Measurements from ENCODE around the gene ENGASE.

Gene ENGASE

DNA sequence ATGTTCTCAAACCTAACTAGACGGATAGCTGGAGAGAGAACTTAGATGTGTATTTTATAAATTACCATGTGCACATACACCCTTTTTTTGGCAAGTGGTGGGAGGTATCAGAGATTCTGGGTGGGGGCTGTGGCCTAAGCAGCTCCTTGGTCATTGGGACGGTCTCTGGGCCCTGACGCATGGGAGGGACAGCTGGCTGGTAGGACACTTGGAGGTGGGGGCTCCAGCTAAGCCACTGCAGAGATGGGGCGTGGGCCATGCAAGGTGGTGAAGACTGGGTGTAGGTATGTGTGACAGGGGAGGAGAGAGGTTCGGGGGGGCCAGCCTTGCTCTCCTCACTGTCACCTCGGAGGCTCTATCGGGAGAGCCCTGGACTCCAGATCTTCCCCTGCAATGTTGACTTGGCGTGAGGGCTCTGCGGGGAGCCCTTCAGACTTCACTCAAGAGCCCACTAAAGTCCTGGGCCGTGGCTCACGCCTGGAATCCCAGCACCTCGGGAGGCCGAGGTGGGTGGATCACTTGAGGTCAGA, 33.5 kb upstream of the ENGASE start:
- Histone ChIP-seq H3K9me3 (ENCODE audit: control insufficient read depth, insufficient read depth, low read depth, low read length) (peaks cover 4% of the 10 kb centered on the region; the same call in 1 of the 2 replicates), H3K9ac (ENCODE audit: low read length) (no peak overlapping the region), H3K27ac (ENCODE audit: low read depth, low read length) (no peak overlapping the region), H3K27me3 (ENCODE audit: control insufficient read depth, insufficient read depth, low read length) (peaks cover 20% of the 10 kb centered on the region; the same call in 1 of the 2 replicates), H3K4me3 (ENCODE audit: low read depth, low read length) (no peak overlapping the region), H3K36me3 (ENCODE audit: control insufficient read depth, insufficient read depth, low read length) (no peaks in the 10 kb centered on the region), H3K4me1 (ENCODE audit: control insufficient read depth, insufficient read depth, low read length) (no peaks in the 10 kb centered on the region)

DNA sequence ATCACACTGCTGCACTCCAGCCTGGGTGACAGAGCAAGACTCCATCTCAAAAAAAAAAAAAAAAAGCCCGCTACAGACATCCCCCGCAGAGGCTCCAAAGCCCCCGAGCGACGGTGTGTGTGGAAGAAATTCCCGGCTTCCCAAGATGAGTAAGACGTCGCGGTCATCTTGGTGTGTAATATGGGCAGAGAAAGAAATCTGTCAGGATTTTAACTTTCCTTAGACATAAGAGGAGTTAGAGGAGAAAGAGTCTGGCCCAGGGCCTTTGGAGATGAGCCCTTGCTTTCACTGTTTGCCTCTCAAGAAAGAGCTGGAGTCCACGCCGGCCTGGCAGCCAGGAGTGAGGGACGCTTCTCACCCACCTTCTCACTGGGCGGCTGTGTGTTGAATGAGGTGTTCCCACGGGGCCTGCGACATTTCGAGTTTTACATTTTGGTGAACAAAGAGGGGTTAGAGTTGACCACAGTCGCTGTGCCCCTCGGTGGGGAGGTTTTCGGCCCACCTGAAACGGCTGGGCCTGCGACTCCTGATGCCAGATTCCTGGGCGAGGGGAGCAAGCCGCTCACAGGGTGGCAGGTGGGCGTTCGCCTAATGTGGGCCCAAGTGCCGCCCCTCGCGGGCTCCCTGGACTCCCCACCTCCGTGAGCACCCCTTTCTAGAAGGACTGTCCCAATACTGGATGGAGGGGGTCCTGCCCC, 32.8 kb upstream of the ENGASE start:
- Histone ChIP-seq H3K4me1 (ENCODE audit: control insufficient read depth, insufficient read depth, low read length) (no peaks in the 10 kb centered on the region), H3K9ac (ENCODE audit: low read length) (no peak overlapping the region), H3K4me3 (ENCODE audit: low read depth, low read length) (no peak overlapping the region), H3K27me3 (ENCODE audit: control insufficient read depth, insufficient read depth, low read length) (peaks cover 20% of the 10 kb centered on the region; the same call in 1 of the 2 replicates), H3K9me3 (ENCODE audit: control insufficient read depth, insufficient read depth, low read depth, low read length) (peaks cover 4% of the 10 kb centered on the region; the same call in 1 of the 2 replicates), H3K27ac (ENCODE audit: low read depth, low read length) (no peak overlapping the region), H3K36me3 (ENCODE audit: control insufficient read depth, insufficient read depth, low read length) (no peaks in the 10 kb centered on the region)

DNA sequence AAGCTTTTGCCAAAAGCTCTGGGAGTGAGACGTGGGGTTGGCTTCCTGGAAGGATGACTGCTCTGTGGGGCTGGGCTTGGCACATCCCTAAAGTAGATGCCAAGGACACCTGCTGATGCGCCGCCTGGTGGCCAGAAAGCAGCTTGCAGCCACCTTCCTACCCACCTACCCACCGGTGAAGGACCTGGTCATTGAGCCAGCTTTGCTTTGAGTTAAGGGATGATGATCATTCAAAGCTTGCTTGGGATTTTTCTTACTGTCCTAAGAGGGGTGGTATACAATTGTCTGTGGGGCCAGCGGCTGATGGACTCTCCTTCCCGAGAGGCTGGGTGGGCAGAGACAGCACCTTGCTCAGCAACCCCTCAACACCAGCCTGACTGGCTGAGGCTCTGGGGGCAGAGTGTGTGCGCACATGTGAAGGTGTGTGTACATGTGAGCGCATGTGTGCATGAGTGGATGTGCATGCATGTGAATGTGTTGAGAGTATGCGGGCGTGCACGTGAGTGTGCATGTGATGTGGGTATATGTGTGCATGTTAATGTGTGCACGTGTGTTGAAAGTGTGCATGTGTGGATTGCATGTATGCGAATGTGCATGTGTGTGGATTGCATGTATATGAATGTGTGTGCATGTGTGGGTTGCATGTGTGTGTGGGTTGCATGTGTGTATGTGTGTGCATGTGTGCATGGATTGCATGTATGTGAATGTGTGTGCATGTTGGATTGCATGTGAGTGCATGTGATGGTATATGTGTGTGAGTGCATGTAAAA, 32.0 kb upstream of the ENGASE start:
- Histone ChIP-seq H3K27ac (ENCODE audit: low read depth, low read length) (no peak overlapping the region), H3K36me3 (ENCODE audit: control insufficient read depth, insufficient read depth, low read length) (no peaks in the 10 kb centered on the region), H3K9ac (ENCODE audit: low read length) (no peak overlapping the region), H3K27me3 (ENCODE audit: control insufficient read depth, insufficient read depth, low read length) (peaks cover 20% of the 10 kb centered on the region; the same call in 1 of the 2 replicates), H3K4me1 (ENCODE audit: control insufficient read depth, insufficient read depth, low read length) (no peaks in the 10 kb centered on the region), H3K4me3 (ENCODE audit: low read depth, low read length) (no peak overlapping the region), H3K9me3 (ENCODE audit: control insufficient read depth, insufficient read depth, low read depth, low read length) (peaks cover 4% of the 10 kb centered on the region; the same call in 1 of the 2 replicates)

DNA sequence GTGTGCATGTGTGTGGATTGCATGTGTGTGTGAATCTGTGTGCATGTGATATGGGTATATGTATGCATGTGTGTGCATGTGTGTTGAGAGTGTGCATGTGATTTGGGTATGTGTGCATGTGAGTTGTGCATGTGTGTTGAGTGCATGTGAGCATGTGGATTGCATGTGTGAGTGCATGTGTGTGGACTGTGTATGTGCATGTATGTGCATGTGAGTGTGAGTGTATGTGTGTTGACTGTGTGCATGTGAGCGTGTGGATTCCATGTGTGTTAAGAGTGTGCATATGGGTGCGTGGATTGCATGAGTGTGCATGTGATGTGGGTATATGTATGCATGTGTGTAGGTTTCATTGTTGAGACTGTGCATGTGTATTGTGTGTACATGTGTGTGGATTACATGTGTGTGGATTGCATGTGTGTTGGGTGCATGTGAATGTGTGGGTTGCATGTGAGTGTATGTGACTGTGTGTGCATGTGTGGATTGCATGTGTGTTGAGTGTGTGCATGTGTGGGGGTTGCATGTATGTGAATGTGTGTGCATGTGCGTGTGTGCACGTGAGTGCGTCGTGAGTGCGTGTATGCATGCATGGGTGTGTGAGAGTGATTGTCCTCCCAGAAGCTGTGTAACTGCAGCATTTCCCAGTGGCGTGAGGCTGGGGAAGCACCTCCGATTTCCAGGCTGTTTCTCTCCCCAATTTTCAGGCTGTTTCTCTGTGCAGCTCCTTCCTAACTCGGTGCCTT, 31.3 kb upstream of the ENGASE start:
- Histone ChIP-seq H3K9me3 (ENCODE audit: control insufficient read depth, insufficient read depth, low read depth, low read length) (peaks cover 4% of the 10 kb centered on the region; the same call in 1 of the 2 replicates), H3K27me3 (ENCODE audit: control insufficient read depth, insufficient read depth, low read length) (peaks cover 22% of the 10 kb centered on the region; the same call in 1 of the 2 replicates), H3K9ac (ENCODE audit: low read length) (no peak overlapping the region), H3K4me3 (ENCODE audit: low read depth, low read length) (no peak overlapping the region), H3K27ac (ENCODE audit: low read depth, low read length) (no peak overlapping the region), H3K4me1 (ENCODE audit: control insufficient read depth, insufficient read depth, low read length) (no peaks in the 10 kb centered on the region), H3K36me3 (ENCODE audit: control insufficient read depth, insufficient read depth, low read length) (no peaks in the 10 kb centered on the region)

DNA sequence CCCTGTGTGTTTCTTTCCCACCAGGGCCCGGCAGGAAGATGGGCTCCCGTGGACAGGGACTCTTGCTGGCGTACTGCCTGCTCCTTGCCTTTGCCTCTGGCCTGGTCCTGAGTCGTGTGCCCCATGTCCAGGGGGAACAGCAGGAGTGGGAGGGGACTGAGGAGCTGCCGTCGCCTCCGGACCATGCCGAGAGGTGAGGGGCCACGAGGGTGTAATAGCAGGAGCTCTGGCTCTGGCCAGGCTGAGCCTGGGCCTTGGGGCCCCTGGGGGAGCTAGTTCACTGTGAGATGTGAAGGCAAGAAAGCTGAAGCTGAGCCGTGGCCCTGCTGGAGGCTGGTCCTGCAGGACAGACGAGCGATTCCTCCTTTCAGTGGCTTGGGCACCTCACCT, 30.7 kb upstream of the ENGASE start:
- Histone ChIP-seq H3K9me3 (ENCODE audit: control insufficient read depth, insufficient read depth, low read depth, low read length) (peaks cover 4% of the 10 kb centered on the region; the same call in 1 of the 2 replicates), H3K9ac (ENCODE audit: low read length) (no peak overlapping the region), H3K4me3 (ENCODE audit: low read depth, low read length) (no peak overlapping the region), H3K27ac (ENCODE audit: low read depth, low read length) (no peak overlapping the region), H3K36me3 (ENCODE audit: control insufficient read depth, insufficient read depth, low read length) (no peaks in the 10 kb centered on the region), H3K27me3 (ENCODE audit: control insufficient read depth, insufficient read depth, low read length) (peaks cover 22% of the 10 kb centered on the region; the same call in 1 of the 2 replicates), H3K4me1 (ENCODE audit: control insufficient read depth, insufficient read depth, low read length) (no peaks in the 10 kb centered on the region)

DNA sequence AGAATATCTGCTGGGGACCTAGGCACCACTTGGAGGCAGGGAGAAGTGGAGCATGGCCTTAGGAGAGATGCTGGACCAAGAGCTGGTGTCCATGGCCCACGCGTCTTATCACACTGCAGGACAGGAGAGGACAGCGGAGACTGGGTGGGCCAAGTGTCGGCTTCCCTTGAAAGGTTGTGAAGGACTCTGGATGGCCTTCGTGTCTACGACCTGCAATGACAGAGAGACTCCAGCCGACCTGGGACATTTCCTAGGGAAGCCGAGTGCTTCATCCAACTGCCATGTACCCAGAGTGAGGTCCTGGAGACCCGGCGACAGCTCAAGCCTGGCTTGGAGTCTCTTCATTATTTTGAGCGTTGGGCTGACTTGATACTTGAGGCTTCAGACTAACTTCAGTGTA, 30.2 kb upstream of the ENGASE start:
- Histone ChIP-seq H3K4me3 (ENCODE audit: low read depth, low read length) (no peak overlapping the region), H3K4me1 (ENCODE audit: control insufficient read depth, insufficient read depth, low read length) (no peaks in the 10 kb centered on the region), H3K27ac (ENCODE audit: low read depth, low read length) (no peak overlapping the region), H3K36me3 (ENCODE audit: control insufficient read depth, insufficient read depth, low read length) (no peaks in the 10 kb centered on the region), H3K9ac (ENCODE audit: low read length) (no peak overlapping the region), H3K27me3 (ENCODE audit: control insufficient read depth, insufficient read depth, low read length) (peaks cover 22% of the 10 kb centered on the region; the same call in 1 of the 2 replicates), H3K9me3 (ENCODE audit: control insufficient read depth, insufficient read depth, low read depth, low read length) (peaks cover 4% of the 10 kb centered on the region; the same call in 1 of the 2 replicates)

DNA sequence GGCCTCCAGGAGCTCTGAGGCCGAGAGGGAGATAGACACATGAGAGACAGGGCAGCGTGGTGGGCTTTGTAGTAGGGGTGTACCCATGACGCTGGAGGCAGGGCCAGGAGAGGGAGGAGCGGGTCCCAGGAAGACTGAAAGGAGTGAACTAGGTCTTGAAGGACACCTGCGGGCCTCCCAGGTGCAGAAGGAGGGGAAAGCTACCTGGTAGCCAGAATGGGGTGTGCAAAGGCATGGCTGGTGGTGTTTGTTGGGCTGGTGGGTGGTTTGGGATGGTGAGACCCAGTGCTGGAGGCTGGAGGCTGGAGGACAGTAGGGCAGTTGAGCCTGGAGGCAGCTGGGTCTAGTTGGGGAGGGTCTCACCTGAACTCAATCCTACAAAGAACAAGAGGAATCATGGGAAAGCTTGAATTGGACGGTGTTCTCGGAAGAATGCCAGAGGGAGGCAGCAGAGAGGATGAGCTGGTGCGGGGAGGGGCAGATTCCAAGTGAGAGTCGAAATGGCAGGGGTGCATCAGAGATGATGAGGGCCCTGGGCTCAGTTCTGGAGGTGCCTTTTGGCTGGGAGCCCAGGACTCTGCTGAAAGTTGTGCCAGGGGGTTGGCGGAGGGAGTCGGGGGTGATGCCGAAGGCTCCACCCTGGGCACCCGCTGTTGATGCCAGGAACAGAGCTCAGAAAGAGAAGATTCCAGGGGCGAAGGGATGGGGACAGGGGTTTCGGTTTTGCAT, 29.5 kb upstream of the ENGASE start:
- H3K27me3 ChIP-seq (ENCODE audit: control insufficient read depth, insufficient read depth, low read length): peaks cover 22% of the 10 kb centered on the region; the same call in 1 of the 2 replicates
- no peak overlapping the region for H3K27ac ChIP-seq (ENCODE audit: low read depth, low read length)
- no peak overlapping the region for H3K9ac ChIP-seq (ENCODE audit: low read length)
- H3K36me3 ChIP-seq (ENCODE audit: control insufficient read depth, insufficient read depth, low read length): no peaks in the 10 kb centered on the region
- H3K9me3 ChIP-seq (ENCODE audit: control insufficient read depth, insufficient read depth, low read depth, low read length): peaks cover 4% of the 10 kb centered on the region; the same call in 1 of the 2 replicates
- no peaks in the 10 kb centered on the region for H3K4me1 ChIP-seq (ENCODE audit: control insufficient read depth, insufficient read depth, low read length)
- H3K4me3 ChIP-seq (ENCODE audit: low read depth, low read length): no peak overlapping the region

DNA sequence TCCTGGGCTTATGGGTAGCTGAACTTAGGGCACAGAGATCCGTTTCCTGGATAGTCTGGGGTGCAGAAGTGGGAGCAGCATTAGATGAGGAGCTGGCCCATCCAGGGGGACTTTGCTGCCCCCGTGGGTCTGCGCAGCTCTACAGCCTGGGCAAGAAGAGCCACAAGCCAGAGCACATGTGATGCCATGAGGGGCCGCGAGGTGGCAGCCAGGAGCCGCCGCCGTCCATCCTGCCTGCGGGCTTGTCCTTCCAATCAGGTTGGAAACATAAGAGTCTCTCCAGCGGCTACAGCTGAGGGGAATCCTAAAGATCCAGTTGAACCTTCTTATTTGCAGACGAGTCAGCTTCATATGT, 28.8 kb upstream of the ENGASE start:
- H3K27ac ChIP-seq (ENCODE audit: low read depth, low read length): no peak overlapping the region
- H3K9ac ChIP-seq (ENCODE audit: low read length): no peak overlapping the region
- peaks cover 22% of the 10 kb centered on the region; the same call in 1 of the 2 replicates for H3K27me3 ChIP-seq (ENCODE audit: control insufficient read depth, insufficient read depth, low read length)
- peaks cover 4% of the 10 kb centered on the region; the same call in 1 of the 2 replicates for H3K9me3 ChIP-seq (ENCODE audit: control insufficient read depth, insufficient read depth, low read depth, low read length)
- H3K36me3 ChIP-seq (ENCODE audit: control insufficient read depth, insufficient read depth, low read length): no peaks in the 10 kb centered on the region
- H3K4me3 ChIP-seq (ENCODE audit: low read depth, low read length): no peak overlapping the region
- H3K4me1 ChIP-seq (ENCODE audit: control insufficient read depth, insufficient read depth, low read length): no peaks in the 10 kb centered on the region

DNA sequence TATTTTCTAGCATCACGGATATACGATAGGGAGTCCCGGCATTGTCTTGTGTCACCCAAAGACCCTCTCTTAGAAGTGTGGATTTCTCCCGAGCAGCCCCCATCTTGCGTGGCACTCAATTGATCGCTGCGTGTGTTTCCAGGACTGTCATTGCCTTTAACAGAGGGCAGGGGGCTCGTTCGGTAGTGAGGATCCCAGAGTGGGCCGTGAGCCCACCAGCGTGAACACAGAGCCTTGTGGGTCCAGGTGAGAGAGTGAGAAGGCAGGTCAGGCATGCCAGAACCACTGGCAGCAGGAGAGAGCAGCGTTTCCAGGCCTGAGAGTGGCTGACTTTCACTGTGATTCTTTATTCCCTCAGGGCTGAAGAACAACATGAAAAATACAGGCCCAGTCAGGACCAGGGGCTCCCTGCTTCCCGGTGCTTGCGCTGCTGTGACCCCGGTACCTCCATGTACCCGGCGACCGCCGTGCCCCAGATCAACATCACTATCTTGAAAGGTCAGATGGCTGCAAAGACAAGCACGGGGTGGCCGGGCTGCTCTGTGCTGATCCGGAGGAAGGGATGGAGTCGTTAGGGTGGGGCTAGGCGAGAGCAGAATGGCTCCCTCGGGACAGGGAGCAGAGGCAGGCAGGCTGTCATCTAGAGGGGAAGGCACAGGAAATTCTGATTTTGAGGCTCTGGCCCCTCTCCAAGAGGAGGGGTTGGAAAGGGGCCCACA, 28.3 kb upstream of the ENGASE start:
- no peak overlapping the region for H3K9ac ChIP-seq (ENCODE audit: low read length)
- no peak overlapping the region for H3K4me3 ChIP-seq (ENCODE audit: low read depth, low read length)
- no peaks in the 10 kb centered on the region for H3K4me1 ChIP-seq (ENCODE audit: control insufficient read depth, insufficient read depth, low read length)
- H3K9me3 ChIP-seq (ENCODE audit: control insufficient read depth, insufficient read depth, low read depth, low read length): peaks cover 4% of the 10 kb centered on the region; the same call in 1 of the 2 replicates
- no peaks in the 10 kb centered on the region for H3K36me3 ChIP-seq (ENCODE audit: control insufficient read depth, insufficient read depth, low read length)
- peaks cover 22% of the 10 kb centered on the region; the same call in 1 of the 2 replicates for H3K27me3 ChIP-seq (ENCODE audit: control insufficient read depth, insufficient read depth, low read length)
- H3K27ac ChIP-seq (ENCODE audit: low read depth, low read length): no peak overlapping the region

DNA sequence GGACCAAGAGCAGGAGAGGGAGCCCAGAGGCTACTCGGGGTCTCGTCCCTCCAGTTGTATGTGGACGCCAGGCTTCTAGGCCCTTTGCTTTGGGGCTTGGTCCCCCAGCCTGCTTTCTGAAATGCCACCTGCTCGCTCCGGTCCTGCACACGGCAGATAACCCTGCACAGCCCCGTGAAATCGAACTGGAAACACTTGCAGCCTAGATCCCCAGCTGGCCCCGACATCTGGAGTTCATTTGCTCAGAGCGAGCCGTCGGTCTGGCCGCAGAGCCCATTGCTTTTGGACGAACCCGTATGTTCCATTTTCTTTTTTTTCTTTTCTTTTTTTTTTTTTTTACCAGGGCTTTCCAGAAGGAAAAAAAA, 27.7 kb upstream of the ENGASE start:
- H3K27me3 ChIP-seq (ENCODE audit: control insufficient read depth, insufficient read depth, low read length): peaks cover 22% of the 10 kb centered on the region; the same call in 1 of the 2 replicates
- peaks cover 4% of the 10 kb centered on the region; the same call in 1 of the 2 replicates for H3K9me3 ChIP-seq (ENCODE audit: control insufficient read depth, insufficient read depth, low read depth, low read length)
- no peaks in the 10 kb centered on the region for H3K36me3 ChIP-seq (ENCODE audit: control insufficient read depth, insufficient read depth, low read length)
- no peaks in the 10 kb centered on the region for H3K4me1 ChIP-seq (ENCODE audit: control insufficient read depth, insufficient read depth, low read length)
- no peak overlapping the region for H3K27ac ChIP-seq (ENCODE audit: low read depth, low read length)
- no peak overlapping the region for H3K4me3 ChIP-seq (ENCODE audit: low read depth, low read length)
- no peak overlapping the region for H3K9ac ChIP-seq (ENCODE audit: low read length)
